GM21723 (cell line): ENCODE data around the gene NOS1AP.
A peak's percentile ranks its signal among the peaks of the same experiment; 100 is the strongest.

Experiments used
- ATAC-seq: cut with Tn5 transposase; IDR thresholded peaks from one replicate; pipeline ENCODE4 v1.9.1; 2021; ENCODE audit warnings: mild to moderate bottlenecking, moderate library complexity; ENCODE audit not compliant: unreplicated experiment

The NOS1AP gene

GRCh38 chr1:162240577-162240976, 171.1 kb downstream of the NOS1AP start:
- no peak for ATAC-seq

DNA sequence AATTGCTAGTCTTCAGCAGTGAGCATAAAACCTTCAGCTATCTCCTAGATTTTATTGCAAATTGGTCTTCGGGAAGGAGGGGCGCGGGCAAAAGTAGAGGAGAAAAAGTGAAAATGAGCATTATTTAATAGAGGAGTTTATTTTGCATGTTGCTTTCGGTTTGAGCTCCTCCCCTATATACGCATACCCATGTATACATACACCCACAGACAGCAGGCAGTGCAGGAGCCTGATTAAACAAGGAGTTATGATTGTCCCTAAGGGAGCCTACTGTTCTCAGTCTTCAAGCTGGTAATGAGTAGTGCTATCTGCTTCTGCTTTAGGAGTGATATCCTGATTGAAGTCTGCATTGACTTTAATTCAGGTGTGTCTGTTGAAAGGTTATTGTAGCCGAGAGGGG, 173.3 kb downstream of the NOS1AP start:
- ATAC-seq = no peak

- ATAC-seq = no peak
Measured at GRCh38 chr1:162248854-162249535, 179.5 kb downstream of the NOS1AP start.

GRCh38 chr1:162250004-162250730, 180.7 kb downstream of the NOS1AP start:
- ATAC-seq = no peak

DNA sequence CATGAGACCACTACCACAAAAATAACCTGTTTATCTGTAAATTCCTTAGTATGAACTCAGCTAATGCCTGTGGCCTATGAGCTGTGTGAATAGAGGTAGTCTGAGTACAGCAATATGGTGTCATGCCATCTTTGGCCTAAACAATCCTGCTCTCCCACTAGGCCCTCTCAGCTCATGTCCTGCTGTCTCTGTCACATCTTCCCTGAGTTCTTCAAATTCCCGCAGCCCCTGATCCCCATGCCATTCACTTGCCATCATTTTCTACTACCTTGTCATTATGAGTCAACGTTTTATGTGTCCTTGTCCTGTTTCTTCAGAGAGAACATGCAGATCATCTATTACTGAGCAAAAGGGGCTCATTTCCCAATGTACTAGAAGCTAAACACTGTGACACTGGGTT, 181.6 kb downstream of the NOS1AP start:
- ATAC-seq = no peak

DNA sequence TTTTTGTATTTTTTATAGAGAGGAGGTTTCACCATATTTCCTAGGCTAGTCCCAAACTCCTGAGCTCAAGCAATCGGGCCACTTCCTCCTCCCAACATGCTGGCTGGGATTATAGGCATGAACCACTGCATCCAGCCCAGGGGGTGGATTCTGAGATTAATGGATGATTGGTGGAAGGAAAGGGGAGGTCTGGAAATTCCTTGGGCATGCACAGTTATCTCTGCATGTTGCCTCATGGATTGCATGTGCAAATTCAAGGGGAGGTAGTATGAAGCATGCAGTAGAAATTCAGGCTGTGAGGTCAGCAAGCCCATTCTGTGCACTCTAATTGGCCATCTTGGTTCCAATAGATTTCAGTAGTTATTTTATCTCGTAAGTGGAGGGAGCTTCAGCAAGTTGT, 182.7 kb downstream of the NOS1AP start:
- no peak for ATAC-seq

DNA sequence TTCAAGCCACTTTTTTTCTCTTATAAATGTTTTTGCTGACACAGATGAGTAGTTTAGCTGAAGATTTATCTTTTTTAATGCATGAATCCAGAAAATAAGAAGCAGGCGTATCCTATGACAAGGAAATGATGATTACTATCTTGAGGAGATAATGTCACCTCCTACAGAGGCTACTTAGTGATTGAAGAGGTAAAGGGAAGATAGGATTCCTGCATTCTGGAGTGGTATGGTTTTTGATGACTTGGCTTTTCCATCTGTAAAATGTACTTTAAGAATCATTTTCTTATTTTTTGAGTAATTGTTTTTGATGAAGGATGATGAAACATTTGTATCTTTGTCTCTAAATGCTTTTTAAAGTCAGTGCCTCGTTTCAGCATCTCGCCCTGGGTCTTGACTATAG, 184.3 kb downstream of the NOS1AP start:
- ATAC-seq = no peak

DNA sequence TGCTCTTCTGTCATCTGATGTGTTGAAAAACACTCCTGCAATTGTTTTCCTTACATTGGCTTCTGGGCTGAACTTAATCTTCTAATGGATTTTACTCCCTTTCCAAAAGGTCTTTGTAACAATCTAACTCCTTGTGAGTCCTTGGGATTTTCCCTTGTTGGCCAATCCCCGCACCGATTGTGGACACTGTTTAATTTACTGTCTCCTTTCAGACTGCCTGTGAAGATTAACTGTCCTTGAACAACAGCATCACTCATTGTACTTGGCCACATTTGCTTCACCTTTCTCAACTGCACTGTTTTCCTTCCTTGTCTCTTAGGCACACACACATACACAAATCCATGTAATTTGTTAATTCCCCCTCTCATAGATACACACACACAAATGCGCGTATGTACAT, 186.8 kb downstream of the NOS1AP start:
- no peak for ATAC-seq

DNA sequence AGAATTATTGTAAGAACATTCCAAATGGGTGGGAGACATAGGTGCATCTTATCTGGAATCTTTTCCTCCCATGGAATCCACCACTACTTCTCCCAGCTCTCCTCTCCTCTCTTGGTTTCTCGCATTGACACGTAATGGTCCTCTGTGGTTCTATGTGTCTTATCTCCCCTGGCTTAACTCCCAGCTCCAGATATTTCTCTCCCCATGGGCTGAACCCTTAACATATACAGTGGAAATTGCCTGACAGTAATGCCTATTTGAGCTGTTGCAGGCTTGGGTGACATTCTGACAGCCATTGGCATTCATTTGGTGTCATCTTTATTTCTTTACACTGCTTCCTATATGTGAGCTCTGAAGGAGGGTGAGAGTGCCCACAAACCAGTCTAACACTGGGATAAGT, 188.9 kb downstream of the NOS1AP start:
- ATAC-seq = no peak

DNA sequence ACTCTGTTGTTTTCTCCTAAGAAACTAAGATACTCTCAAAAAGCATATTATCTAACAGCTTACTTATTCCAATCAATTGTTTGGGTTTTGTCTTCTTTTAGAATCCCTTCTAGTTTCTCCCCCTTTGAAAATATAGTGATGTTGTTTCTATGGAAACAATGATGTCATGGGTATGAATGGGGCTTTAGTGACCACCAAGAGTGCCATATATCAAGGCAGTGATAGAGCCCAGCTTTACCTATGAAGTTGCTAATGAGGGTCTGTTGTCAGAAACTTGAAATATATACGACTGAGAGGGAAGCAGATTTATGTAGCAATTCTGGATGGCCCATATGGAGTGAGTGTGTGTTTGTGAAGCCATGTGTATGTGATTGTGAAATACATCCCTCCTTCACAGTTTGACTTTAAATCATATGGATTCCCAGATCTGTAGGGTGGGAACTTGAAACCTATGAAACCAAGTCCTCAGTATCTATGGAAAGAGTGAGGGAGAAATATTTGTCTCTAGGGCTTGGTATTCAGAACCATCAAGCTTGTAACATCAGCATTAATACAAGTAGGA, 190.5 kb downstream of the NOS1AP start:
- ATAC-seq = no peak

DNA sequence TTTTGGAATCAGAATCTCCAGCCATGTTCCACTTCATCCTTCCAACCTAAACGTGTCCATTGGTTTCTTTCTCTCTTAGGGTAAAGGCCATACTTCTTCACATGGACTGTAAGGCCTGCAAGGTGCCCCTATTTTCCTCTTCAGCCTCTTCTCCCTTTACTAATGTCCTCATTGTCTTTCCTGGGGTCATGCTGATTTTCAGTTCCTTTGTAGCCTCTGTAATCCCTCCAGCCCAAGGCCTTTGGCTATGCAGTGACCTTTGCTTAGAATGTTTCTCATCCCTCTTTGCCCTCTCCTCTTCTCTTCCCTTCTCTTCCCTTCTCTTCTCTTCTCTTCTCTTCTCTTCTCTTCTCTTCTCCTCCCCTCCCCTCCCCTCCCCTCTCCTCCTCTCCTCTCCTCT, 194.6 kb downstream of the NOS1AP start:
- no peak for ATAC-seq

DNA sequence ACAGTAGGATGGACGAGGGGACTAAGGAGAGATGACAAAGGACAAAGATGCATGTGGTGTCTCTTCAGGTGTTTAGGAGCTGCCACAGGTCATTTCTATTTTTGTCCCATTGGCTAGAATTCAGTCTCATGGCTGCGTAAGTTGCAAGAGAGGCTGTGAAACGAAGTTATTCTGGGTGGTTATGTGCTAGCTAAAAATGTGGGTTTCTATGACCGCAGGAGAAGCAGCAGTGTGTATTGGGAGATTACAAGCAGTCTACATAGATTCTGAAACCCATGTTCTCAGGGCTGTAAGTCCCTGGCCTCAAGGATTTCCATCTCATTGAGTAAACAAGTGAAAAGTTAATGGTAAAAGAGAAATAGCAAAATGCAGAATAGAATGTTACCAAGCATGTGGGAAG, 196.5 kb downstream of the NOS1AP start:
- ATAC-seq = peak; percentile 62

DNA sequence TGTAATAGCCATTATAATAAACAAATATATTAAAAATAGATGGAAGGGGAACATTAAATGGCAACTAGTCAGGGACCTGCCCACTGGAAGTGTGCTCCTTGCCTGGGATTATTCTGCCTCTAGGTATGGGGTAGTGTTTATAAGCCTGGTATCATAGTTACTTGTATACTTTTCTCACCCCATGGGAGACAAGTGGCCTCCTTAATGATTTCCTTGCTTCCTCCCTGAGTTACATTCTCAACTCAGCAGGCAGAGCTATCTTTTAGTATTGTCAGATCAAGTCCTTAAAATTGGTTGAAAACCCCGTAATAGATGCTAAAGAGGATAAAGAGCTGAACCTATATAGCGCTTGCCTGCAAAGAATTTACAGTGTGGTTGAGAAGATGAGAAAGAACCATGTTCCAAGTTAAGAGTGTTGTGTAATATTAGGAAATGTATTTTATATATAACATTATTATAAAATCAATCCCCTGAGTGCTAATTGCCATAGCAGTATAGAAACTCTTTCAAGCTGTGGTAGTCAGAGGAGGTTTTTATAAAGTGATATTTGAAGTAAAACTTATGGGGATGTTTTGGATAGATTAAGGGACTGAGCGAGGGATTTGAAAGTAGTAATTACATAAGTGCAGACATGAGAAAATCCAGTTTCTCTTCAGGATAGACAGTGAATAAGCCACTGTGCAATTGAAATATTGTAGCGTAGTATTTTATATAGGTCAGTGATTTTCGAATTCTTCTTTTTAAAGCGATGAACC, 200.7 kb downstream of the NOS1AP start:
- no peak for ATAC-seq

- no peak for ATAC-seq
Measured at GRCh38 chr1:162271972-162272371, 202.5 kb downstream of the NOS1AP start.

DNA sequence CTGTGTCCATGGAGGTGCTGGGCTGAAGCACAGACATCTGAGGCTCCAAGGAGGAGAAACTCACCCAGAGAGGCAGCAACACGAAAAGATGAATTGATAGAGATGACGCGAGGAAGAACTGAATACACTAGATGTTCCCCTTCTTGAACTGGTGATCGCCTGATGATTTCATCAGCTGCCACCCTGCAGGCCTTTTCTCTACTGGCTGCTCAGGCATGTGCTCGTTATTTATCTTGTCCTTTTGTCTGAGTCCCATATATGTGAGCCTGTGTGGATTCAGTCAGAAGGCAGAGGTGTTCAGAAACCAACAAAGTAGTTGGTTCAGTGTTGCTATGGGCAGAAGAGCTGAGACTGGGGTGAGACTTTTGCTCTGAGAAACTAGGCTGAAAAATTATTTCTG, 202.9 kb downstream of the NOS1AP start:
- no peak for ATAC-seq

- no peak for ATAC-seq
Measured at GRCh38 chr1:162275622-162276175, 206.2 kb downstream of the NOS1AP start.

DNA sequence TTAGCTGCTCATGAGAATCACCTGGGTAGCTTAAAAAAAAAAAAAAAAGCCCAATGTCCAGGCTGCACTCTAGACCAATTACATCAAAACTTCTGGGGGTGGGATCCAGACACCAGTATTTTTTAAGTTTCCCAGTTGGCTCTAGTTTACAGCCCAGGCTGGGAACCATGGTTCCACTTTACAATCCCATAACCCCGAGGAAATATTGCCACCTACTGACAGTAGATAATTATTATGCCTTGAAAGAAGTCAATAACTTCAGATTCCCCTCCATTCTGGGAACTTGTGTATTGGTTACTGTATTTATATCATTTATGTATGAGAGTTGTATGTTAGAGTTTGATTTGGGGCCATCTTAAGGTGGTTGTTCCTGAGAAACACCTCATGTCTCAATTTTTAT, 207.0 kb downstream of the NOS1AP start:
- ATAC-seq = no peak

GRCh38 chr1:162279136-162279498, 209.6 kb downstream of the NOS1AP start:
- ATAC-seq = no peak

GRCh38 chr1:162281426-162281825, 211.9 kb downstream of the NOS1AP start:
- no peak for ATAC-seq

DNA sequence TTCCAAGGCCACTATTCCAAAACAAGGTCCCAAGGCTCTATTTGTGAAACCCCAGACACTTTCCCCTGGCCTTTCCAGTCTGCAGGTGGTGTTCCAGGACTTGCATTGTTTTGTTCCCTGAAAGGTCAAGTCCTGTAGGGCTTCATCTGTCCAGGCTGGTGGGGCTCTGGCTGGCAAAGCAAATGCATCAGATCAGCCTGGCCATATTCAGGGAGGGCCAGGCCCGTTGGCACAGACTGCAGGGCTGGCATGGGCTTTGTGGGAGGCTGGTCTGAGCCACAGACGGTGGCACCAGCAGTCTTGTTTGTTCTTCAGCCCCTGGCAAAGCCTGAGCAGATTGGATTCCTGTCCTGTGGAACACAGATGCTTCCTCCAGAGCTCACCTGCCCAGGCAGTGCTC, 214.2 kb downstream of the NOS1AP start:
- ATAC-seq = no peak

DNA sequence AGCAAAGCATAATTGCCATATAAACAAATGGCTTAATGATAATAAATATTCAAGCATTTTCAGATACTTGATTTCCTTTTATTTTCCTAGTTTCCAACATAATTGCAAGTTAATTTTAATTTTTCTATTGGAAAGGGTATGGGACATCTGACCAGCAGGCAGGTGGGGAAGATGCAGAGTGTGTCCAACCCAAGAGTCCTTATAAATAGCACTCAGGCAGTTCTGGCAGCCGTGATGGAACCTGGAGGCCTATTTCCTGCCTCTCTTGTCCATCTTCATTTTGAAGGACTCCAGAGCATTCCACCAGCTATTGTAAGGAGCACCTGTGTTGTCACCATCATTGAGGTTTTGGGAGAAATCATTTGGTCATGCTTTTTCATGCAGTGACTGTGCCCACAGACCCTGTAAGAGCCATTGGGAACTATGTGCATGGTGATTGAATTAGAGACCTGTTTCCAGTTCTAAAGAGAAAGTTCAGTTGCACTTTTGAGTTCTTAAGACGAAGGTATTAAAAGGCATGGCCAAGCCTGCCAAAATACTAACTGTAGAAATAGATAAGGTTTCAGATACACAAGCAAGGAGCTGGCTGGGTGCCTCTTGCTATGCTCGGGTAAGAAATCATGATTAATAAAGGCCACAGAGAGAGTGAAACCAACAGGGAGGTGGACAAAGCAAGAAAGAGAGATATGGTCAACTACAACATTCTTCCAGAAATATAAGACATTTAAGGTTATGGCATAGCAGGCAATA, 214.9 kb downstream of the NOS1AP start:
- ATAC-seq = no peak
